ENCODE measurements around the gene PPP2R3A.
A peak's percentile ranks its signal among the peaks of the same experiment; 100 is the strongest.

Gene PPP2R3A

DNA sequence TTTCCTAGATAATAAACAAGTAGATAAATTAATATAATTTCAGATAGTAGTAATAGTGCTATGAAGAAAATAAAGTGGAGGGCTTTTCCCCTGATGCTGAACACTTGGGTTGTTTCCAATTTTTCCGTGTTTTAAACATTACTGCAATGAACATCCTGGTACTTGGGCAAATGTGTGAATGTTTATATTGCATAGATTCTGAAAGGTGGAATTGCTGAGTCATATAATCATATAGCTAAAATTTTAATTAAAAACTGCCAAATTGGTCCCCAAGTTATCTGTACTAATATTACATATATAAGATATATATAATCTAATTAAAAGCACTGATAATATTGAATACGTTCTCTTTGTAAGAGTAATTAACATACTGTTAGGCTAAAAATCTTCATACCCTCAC is 10.0 kb downstream of the PPP2R3A start:
- Mint-ChIP-seq H3K36me3 (ENCODE audit: low read depth) (peaks cover 22% of the 10 kb centered on the region), H3K4me1 (peaks cover 21% of the 10 kb centered on the region), H3K27me3 (ENCODE audit: low read depth, poor library complexity) (peaks cover 3% of the 10 kb centered on the region), H3K4me3 (no peak overlapping the region), H3K9me3 (peaks cover under 1% of the 10 kb centered on the region), H3K27ac (no peak overlapping the region)
- TF ChIP-seq CTCF (IDR thresholded peaks at IDR 0.05) = no peak
- DNase-seq = no peak

DNA sequence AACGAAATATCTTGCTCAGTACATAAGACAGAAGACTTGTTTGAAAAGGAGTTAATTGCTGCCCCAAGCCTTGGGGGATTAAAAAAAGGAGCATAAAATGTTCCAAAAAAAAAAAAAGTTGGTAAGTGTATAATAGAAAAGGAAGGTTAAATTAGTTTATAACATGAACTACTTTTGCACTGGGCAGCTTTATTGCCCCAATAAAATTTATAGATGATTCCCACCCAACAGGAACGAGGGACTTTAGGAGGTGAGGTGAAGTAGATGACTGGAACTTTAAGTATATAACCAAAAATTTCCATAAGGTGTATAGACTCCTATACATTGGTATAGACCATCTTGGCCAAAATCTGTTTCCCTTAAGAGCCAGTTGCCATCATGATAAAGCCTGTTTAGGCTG is 14.8 kb downstream of the PPP2R3A start:
- no peak for DNase-seq
- Mint-ChIP-seq H3K9me3 (peaks cover 8% of the 10 kb centered on the region), H3K4me3 (no peak overlapping the region), H3K27ac (no peak overlapping the region), H3K4me1 (no peaks in the 10 kb centered on the region), H3K27me3 (ENCODE audit: low read depth, poor library complexity) (no peaks in the 10 kb centered on the region), H3K36me3 (ENCODE audit: low read depth) (peaks cover 36% of the 10 kb centered on the region)
- TF ChIP-seq CTCF (IDR thresholded peaks at IDR 0.05) = no peak

DNA sequence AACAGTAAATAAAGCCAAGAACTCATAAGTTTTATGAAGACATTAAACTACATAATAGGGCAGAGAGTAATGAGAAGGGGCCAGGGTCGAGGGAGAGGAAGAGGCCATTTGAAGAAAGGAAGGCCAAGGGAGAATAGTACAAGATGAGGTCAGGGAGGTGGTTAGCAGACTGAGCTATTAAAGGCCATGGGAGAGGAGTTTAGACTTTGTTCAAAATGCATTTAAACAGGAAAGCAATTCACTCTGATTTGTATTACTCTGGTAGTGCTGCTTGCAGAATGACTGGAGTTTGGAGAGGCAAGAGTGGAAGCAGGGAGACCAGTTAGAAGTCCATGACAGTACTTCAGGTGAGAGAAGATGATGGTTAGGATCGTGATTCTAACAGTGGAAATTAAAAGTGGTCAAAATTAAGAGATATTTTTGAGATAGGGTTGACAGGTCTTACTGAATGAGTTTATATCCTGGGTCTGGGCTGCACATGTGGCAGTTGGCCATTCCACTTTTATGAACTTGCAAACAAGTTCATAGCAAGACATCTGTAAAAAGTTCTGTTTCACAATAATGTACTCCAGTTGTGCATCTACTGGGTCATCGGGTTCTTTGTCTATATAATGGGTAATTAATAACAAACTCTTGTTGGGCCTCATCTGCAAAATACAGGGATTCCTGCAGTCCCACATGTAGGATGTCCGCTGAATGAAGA is 16.3 kb downstream of the PPP2R3A start:
- Mint-ChIP-seq H3K27ac (no peak overlapping the region), H3K9me3 (peaks cover 8% of the 10 kb centered on the region), H3K27me3 (ENCODE audit: low read depth, poor library complexity) (no peaks in the 10 kb centered on the region), H3K36me3 (ENCODE audit: low read depth) (peaks cover 30% of the 10 kb centered on the region), H3K4me1 (no peaks in the 10 kb centered on the region), H3K4me3 (no peak overlapping the region)
- DNase-seq = no peak
- TF ChIP-seq CTCF (IDR thresholded peaks at IDR 0.05) = no peak

DNA sequence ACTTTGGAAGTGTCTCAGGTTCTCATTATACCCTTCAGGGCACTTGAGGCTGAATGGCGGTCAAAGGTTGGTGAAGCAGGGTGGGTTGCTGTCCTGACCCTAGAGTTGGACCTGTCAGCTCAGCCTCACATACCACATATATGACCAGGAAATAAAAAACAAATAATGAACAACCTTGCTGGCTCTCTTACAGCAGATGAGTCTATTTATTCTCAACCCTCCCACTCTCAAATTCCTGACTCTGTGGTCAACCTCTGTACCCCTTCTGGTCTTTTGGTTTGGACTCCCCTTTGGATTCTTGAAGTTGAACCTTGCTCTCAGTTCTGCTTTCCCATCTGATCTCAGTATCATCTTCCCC is 16.9 kb downstream of the PPP2R3A start:
- no peaks in the 10 kb centered on the region for H3K27me3 Mint-ChIP-seq (ENCODE audit: low read depth, poor library complexity)
- no peaks in the 10 kb centered on the region for H3K4me1 Mint-ChIP-seq
- H3K4me3 Mint-ChIP-seq = no peak overlapping the region
- no peak for TF ChIP-seq CTCF (IDR thresholded peaks at IDR 0.05)
- DNase-seq = no peak
- H3K27ac Mint-ChIP-seq = peak overlapping the region; percentile 34
- peaks cover 30% of the 10 kb centered on the region for H3K36me3 Mint-ChIP-seq (ENCODE audit: low read depth)
- H3K9me3 Mint-ChIP-seq = peaks cover 8% of the 10 kb centered on the region

- no peak overlapping the region for H3K4me3 Mint-ChIP-seq
- DNase-seq = no peak
- H3K9me3 Mint-ChIP-seq = peaks cover 8% of the 10 kb centered on the region
- no peaks in the 10 kb centered on the region for H3K27me3 Mint-ChIP-seq (ENCODE audit: low read depth, poor library complexity)
- no peak overlapping the region for H3K27ac Mint-ChIP-seq
- H3K4me1 Mint-ChIP-seq = no peaks in the 10 kb centered on the region
- peaks cover 30% of the 10 kb centered on the region for H3K36me3 Mint-ChIP-seq (ENCODE audit: low read depth)
- no peak for TF ChIP-seq CTCF (IDR thresholded peaks at IDR 0.05)
These were observed 17.5 kb downstream of the PPP2R3A start for GRCh38 chr3:135982922-135983581.

GRCh38 chr3:135987661-135988060 is 22.1 kb downstream of the PPP2R3A start:
- no peak for TF ChIP-seq CTCF (IDR thresholded peaks at IDR 0.05)
- H3K27ac Mint-ChIP-seq = no peak overlapping the region
- no peaks in the 10 kb centered on the region for H3K27me3 Mint-ChIP-seq (ENCODE audit: low read depth, poor library complexity)
- DNase-seq = no peak
- peaks cover 5% of the 10 kb centered on the region for H3K9me3 Mint-ChIP-seq
- H3K4me1 Mint-ChIP-seq = no peaks in the 10 kb centered on the region
- H3K4me3 Mint-ChIP-seq = no peak overlapping the region
- peaks cover 14% of the 10 kb centered on the region for H3K36me3 Mint-ChIP-seq (ENCODE audit: low read depth)
